Effector memory CD8-positive, alpha-beta T cell (primary cell): ENCODE measurements around the gene NMBR.
"Not testable (repeated sequence)": the region's sequence is repeated elsewhere in the genome, so short reads cannot be mapped to it uniquely, and the experiment has no call there.

ENCODE experiments used
- ATAC-seq: fragments of 150-1000 bp; cut with Tn5 transposase; replicated peaks from 2 replicates; pipeline ENCODE4 v1.10.0; 2021; ENCODE audit warnings: mild to moderate bottlenecking, moderate library complexity
- DNase-seq, 3 experiments: peaks; one replicate each; pipeline ENCODE4 v3.0.0; 2021
- H3K27ac Mint-ChIP-seq, 2 donors: one replicate each; pipeline ENCODE4 v1.8.0; 2022; ENCODE audit warnings: mild to moderate bottlenecking in 2 of 2, mixed read lengths in 2 of 2, moderate library complexity in 2 of 2
- H3K27me3 Mint-ChIP-seq, 2 donors: one replicate each; pipeline ENCODE4 v1.8.0; 2022; ENCODE audit warnings: mixed read lengths in 2 of 2
- H3K36me3 Mint-ChIP-seq: one replicate; pipeline ENCODE4 v1.8.0; 2022; ENCODE audit warnings: mild to moderate bottlenecking, moderate library complexity, mixed read lengths; ENCODE audit not compliant: insufficient read depth
- H3K4me1 Mint-ChIP-seq, 2 donors: one replicate each; pipeline ENCODE4 v1.8.0; 2022; ENCODE audit warnings: low read depth in 2 of 2, mixed read lengths in 2 of 2
- H3K4me3 Mint-ChIP-seq, 2 donors: one replicate each; pipeline ENCODE4 v1.8.0; 2022; ENCODE audit warnings: mild to moderate bottlenecking in 2 of 2, mixed read lengths in 2 of 2, moderate library complexity in 2 of 2
- H3K9me3 Mint-ChIP-seq, 2 donors: one replicate each; pipeline ENCODE4 v1.8.0; 2022; ENCODE audit warnings: mixed read lengths in 2 of 2

The NMBR gene

GRCh38 chr6:142173980-142174379 is 27.1 kb upstream of the NMBR start:
- DNase-seq (no peak), ATAC-seq (no peak)
- Mint-ChIP-seq H3K27me3 (no peaks in the 10 kb centered on the region), H3K4me3 (no peak overlapping the region), H3K27ac (no peak overlapping the region), H3K4me1 (peaks cover 0 to 15% of the 10 kb centered on the region in 2 donors), H3K36me3 (peaks cover 65% of the 10 kb centered on the region), H3K9me3 (peaks cover 1 to 12% of the 10 kb centered on the region in 2 donors)

DNA sequence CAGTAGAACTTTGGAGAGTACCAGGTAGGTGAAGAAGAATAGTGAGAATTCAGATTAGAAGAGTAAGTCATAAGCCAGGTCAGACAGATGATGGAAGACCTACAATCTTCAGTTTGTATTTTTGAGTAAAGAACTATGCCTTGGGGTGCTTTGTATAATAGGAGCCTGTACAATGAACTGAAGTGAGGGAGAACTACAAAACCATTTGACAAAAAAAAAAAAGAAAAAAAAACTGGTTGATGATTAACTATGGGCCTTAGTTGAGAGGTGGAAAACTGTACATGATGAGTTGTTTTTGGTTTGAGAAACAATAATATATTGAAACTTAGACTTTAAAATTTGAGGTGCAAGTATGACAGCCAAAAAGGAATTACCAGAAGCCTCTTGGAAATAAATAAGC is 25.8 kb upstream of the NMBR start:
- ATAC-seq (no peak), DNase-seq (no peak)
- Mint-ChIP-seq H3K4me1 (peaks cover 0 to 15% of the 10 kb centered on the region in 2 donors), H3K27ac (peak overlapping the region in 1 of 2 donors; percentile 72), H3K36me3 (peaks cover 68% of the 10 kb centered on the region), H3K9me3 (peaks cover 0 to 8% of the 10 kb centered on the region in 2 donors), H3K27me3 (no peaks in the 10 kb centered on the region), H3K4me3 (no peak overlapping the region)

GRCh38 chr6:142171351-142171750 is 24.4 kb upstream of the NMBR start:
- Mint-ChIP-seq H3K4me3 (no peak overlapping the region), H3K36me3 (peaks cover 73% of the 10 kb centered on the region), H3K27me3 (no peaks in the 10 kb centered on the region), H3K9me3 (no peaks in the 10 kb centered on the region), H3K27ac (no peak overlapping the region), H3K4me1 (peaks cover 0 to 15% of the 10 kb centered on the region in 2 donors)
- no peak for DNase-seq
- no peak for ATAC-seq

DNA sequence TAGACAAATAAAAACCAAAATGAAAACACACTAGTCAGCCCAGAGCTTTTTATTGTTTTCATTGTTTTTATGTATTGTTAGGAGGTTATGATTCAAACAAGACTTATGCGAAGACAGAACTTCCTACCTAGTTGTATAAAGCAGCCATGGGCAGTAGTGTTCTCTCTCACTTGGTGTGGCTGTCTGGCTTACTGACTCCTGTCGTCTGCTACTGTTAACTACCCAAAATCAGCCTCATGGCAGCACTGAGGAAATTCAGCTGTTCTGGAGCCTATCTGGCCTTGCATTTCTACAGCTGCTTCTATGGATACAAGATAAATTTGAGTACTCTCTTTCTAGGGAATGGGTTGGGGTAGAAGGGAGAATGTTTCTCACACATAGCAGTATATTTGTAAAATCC is 20.6 kb upstream of the NMBR start:
- Mint-ChIP-seq H3K9me3 (no peaks in the 10 kb centered on the region), H3K27me3 (no peaks in the 10 kb centered on the region), H3K4me3 (no peak overlapping the region), H3K36me3 (peaks cover 62% of the 10 kb centered on the region), H3K27ac (no peak overlapping the region), H3K4me1 (peaks cover 10 to 26% of the 10 kb centered on the region in 2 donors)
- ATAC-seq = no peak
- DNase-seq = no peak

- ATAC-seq = no peak
- Mint-ChIP-seq H3K36me3 (peaks cover 62% of the 10 kb centered on the region), H3K27ac (no peak overlapping the region), H3K9me3 (no peaks in the 10 kb centered on the region), H3K27me3 (no peaks in the 10 kb centered on the region), H3K4me1 (peaks cover 13 to 29% of the 10 kb centered on the region in 2 donors), H3K4me3 (no peak overlapping the region)
- no peak for DNase-seq
Observed at GRCh38 chr6:142167071-142167470, 20.1 kb upstream of the NMBR start.

- Mint-ChIP-seq H3K9me3 (no peaks in the 10 kb centered on the region), H3K27ac (peak overlapping the region in 1 of 2 donors; percentile 9), H3K4me3 (no peak overlapping the region), H3K36me3 (peaks cover 46% of the 10 kb centered on the region), H3K27me3 (no peaks in the 10 kb centered on the region), H3K4me1 (peaks cover 18 to 41% of the 10 kb centered on the region in 2 donors)
- DNase-seq (no peak), ATAC-seq (no peak)
Observed at GRCh38 chr6:142165227-142165626, 18.3 kb upstream of the NMBR start.

DNA sequence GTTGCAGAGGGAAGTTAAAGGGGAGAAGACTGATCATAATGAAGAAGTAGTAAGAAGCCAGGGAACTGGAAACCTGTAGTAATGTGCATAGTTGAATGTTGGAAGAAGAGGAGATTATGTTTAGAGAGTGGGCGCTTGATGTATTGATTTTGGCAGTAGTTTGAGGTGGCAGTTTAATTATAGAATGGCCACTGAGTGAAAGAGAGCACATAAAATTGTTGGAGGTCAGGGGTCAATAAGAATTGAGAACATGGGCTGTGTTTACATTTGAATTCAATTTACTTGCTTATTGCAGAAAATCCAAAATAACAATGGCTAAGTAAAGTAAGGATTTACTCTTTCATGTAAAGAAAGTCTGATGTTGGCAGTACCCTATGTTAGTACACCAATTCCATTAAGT is 15.9 kb upstream of the NMBR start:
- Mint-ChIP-seq H3K9me3 (no peaks in the 10 kb centered on the region), H3K4me3 (no peak overlapping the region), H3K4me1 (peaks cover 25 to 51% of the 10 kb centered on the region in 2 donors), H3K27me3 (no peaks in the 10 kb centered on the region), H3K36me3 (peaks cover 21% of the 10 kb centered on the region), H3K27ac (peak overlapping the region in 1 of 2 donors; percentile 8)
- ATAC-seq (no peak), DNase-seq (no peak)

DNA sequence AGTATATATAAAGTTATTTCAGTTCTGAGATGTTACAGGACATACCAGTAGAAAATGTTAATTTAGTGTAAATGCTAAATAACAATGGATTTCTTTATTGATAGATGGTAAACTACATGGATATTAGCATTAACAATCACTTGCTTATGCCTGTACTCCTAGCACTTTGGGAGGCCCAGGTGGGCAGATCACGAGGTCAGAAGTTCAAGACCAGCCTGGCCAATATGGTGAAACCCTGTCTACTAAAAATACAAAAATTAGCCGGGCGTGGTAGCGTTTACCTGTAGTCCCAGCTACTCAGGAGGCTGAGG is 9.8 kb upstream of the NMBR start:
- not testable (repeated sequence) for H3K36me3 Mint-ChIP-seq, ATAC-seq, H3K27me3 Mint-ChIP-seq, DNase-seq, H3K9me3 Mint-ChIP-seq
- Mint-ChIP-seq H3K4me3 (peak overlapping the region in 1 of 2 donors; percentile 33), H3K27ac (peak overlapping the region; percentile 41 to 65), H3K4me1 (peaks cover 28 to 57% of the 10 kb centered on the region in 2 donors)

DNA sequence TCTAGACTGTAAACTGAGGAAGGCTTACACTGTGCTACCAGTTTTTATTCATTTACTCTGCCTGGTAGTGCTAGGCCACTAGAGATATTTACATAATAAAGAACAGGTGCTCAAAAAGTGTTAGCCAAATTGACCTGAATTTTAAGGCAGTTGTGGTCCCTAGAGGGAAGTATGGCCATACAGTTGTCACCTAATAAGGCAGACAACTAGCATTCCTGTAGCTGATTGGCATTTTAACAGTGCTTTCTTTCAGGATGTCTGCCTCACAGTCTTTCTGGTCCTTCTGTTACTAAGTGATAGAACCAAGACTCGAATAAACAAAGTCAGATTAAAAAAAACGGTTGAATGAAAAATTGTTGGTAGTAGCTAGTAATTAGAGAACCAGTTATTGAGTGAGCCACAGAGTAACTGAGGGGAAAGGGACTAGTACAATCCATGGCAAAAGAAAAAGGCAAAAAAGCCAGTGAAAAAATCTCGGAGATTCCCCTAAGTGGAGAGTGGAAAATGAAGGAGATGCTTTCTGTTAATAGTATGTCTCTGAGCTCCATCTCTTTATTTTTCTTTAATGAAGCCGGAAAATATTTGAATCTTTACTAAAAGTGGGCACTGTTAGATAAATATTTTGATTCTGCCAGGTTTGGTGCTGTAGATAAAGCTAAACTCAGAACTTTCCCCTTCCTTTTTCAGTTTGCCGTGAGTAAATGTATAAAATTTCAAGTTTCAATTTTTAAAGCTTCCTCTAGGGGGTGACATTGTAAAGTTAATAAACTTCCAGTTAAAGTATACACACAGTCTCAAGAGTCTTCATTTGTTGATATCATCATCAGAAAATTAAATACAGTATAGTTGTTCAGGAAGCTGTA is 9.2 kb upstream of the NMBR start:
- Mint-ChIP-seq H3K4me1 (peaks cover 28 to 55% of the 10 kb centered on the region in 2 donors), H3K36me3 (peaks cover 3% of the 10 kb centered on the region), H3K4me3 (peak overlapping the region in 1 of 2 donors; percentile 33), H3K9me3 (no peaks in the 10 kb centered on the region), H3K27ac (peak overlapping the region; percentile 41 to 65), H3K27me3 (no peaks in the 10 kb centered on the region)
- ATAC-seq (peak; percentile 72), DNase-seq (no peak)

DNA sequence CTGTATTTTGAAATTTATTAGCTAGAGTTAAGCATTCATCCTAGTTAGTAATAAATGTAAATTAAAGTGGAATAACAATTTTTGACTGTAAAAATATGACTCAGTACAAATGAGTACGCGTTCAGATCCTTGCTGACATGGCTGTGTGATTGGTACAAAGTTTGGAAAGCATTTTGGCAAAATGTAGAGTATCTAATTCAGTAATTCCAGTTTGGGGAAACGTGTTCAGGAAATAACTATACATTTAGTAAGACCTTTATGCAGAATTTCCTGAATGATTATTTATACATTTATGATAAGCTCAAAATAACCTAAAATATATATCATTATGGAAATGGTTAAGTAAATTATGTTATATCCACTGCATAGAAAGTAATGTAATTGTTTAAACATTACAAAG is 8.2 kb upstream of the NMBR start:
- Mint-ChIP-seq H3K4me1 (peaks cover 32 to 55% of the 10 kb centered on the region in 2 donors), H3K27ac (no peak overlapping the region), H3K4me3 (no peak overlapping the region), H3K36me3 (peaks cover 12% of the 10 kb centered on the region), H3K9me3 (no peaks in the 10 kb centered on the region), H3K27me3 (no peaks in the 10 kb centered on the region)
- DNase-seq = no peak
- ATAC-seq = no peak

GRCh38 chr6:142154336-142154735 is 7.4 kb upstream of the NMBR start:
- DNase-seq = no peak
- ATAC-seq = no peak
- H3K9me3 Mint-ChIP-seq = no peaks in the 10 kb centered on the region
- no peaks in the 10 kb centered on the region for H3K27me3 Mint-ChIP-seq
- peaks cover 31 to 54% of the 10 kb centered on the region in 2 donors for H3K4me1 Mint-ChIP-seq
- no peak overlapping the region for H3K27ac Mint-ChIP-seq
- peaks cover 15% of the 10 kb centered on the region for H3K36me3 Mint-ChIP-seq
- H3K4me3 Mint-ChIP-seq = no peak overlapping the region

DNA sequence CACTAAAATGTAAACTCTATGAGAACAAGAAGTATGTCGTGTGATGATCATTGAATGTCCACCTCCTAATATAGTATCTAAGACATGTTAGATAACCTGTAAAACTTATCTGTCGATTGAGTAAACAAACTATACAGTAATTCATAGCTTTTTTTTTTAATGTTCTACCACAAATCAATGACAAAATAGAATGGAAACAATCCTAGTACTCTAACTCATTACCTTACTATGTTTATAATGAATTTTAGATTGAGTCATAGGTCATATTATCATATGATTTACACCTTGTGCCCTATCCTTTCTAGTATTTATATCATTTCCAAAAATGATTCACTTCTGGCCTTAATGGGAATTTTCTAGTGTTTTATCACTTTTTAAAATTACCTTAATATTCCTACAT is 6.3 kb upstream of the NMBR start:
- ATAC-seq = no peak
- Mint-ChIP-seq H3K4me3 (no peak overlapping the region), H3K27me3 (no peaks in the 10 kb centered on the region), H3K9me3 (no peaks in the 10 kb centered on the region), H3K4me1 (peaks cover 37 to 61% of the 10 kb centered on the region in 2 donors), H3K36me3 (peaks cover 15% of the 10 kb centered on the region), H3K27ac (no peak overlapping the region)
- no peak for DNase-seq

GRCh38 chr6:142152746-142153145 is 5.8 kb upstream of the NMBR start:
- DNase-seq = no peak
- Mint-ChIP-seq H3K9me3 (no peaks in the 10 kb centered on the region), H3K4me1 (peaks cover 38 to 66% of the 10 kb centered on the region in 2 donors), H3K4me3 (no peak overlapping the region), H3K27me3 (no peaks in the 10 kb centered on the region), H3K27ac (no peak overlapping the region), H3K36me3 (peaks cover 15% of the 10 kb centered on the region)
- no peak for ATAC-seq

- ATAC-seq, H3K36me3 Mint-ChIP-seq, H3K4me1 Mint-ChIP-seq, H3K4me3 Mint-ChIP-seq, DNase-seq, H3K9me3 Mint-ChIP-seq, H3K27ac Mint-ChIP-seq: not testable (repeated sequence)
- peaks cover 14 to 15% of the 10 kb centered on the region in 2 donors for H3K27me3 Mint-ChIP-seq
Observed at GRCh38 chr6:142141531-142141930, 5.4 kb downstream of the NMBR start.
